ENCODE results near the gene PIP4K2A. TPM values are rescaled to one million over a fixed set of nuclear protein-coding genes. Genes with fewer than 3 reads are reported as not detected.

PIP4K2A gene
- total RNA-seq, 2 experiments from 2014 or later: 108 to 115 TPM

Other genes starting within 250 kb of the PIP4K2A start
- gene ARMC3, start 213.5 kb upstream of the PIP4K2A start, total RNA-seq: not detected

All from activated CD8-positive, alpha-beta T cell treated with anti-CD3 and anti-CD28 coated beads for 36 hours (primary cell).